Ramos (cell line): ENCODE data around the gene SLC35F3.
"Not testable (repeated sequence)": the region's sequence is repeated elsewhere in the genome, so short reads cannot be mapped to it uniquely, and the experiment has no call there.

ENCODE experiments used
- in situ Hi-C: fragments of 300-500 bp; cut with MboI; formaldehyde crosslinking; loops from one replicate; pipeline ENCODE4 v1.14.3; 2022; ENCODE audit warnings: low sequenced_read_pairs; ENCODE audit not compliant: unreplicated experiment

SLC35F3 gene

DNA sequence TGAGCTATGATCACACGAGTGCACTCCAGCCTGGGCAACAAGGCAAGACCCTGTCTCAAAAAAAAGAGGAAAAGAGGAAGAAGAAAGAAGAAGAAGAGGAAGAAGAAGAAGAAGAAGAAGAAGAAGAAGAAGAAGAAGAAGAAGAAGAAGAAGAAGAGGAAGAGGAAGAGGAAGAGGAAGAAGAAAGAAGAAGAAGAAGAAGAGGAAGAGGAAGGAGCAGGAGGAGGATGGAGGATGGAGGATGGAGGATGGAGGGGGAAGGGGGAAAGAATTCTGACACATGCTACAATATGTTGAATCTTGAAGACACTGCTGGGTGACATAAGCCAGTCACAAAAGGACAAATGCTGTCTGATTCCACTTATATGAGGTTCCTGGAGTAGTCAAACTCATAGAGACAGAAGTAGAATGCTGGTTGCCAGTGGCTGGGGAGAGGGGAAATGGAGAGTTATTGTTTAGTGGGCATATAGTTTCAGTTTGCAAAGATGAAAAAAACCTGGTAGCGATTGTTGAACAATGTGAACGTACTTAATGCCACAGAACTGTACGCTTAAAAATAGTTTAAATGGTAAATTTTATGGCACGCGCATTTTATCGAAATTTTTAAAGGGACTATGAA is 421.5 kb downstream of the SLC35F3 start:
- in situ Hi-C loops, result no loop called here

DNA sequence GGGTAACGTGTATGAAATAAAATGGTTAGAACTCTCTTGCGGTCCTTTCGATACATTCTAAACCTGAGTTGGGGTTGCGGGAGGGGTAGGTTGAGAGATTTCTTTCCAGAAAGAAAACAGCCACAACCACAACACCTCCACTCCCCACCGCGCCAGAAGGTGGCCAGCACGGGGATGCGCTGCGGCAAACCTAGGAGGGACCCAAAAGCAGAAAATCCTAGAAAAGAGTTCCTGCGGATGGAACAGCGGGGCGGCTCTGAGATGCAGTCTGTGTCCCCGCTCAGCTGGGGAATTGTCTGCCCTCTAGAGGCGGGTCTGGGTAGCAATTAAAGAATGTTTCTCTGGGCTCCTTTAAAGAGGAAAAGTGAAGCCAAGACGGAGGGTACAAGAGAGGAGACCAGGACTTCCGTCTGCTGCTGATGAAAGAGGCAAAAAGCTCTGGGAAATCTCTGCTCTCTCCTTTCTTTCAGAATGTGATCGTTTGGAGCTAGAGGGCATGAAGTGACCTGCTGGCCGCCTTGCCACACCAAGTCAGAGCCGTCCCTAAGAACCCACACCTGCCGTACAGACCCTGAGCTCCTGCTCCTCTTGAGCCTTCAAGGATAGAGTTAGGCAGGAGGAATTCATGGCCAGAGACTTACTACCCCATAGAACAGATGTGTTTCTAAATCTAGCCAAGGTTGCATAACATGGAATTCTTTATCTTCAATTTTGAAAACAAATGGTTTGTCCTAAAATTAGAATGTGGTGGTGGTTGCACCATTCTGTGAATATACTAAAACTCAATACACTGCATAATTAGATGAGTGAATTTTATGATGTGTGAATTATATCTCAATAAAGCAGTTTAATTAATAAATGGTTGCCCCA is 422.3 kb downstream of the SLC35F3 start:
- in situ Hi-C loops, result no loop called here

- in situ Hi-C loops, result no loop called here
Measured at GRCh38 chr1:234327577-234328164, 423.2 kb downstream of the SLC35F3 start.

DNA sequence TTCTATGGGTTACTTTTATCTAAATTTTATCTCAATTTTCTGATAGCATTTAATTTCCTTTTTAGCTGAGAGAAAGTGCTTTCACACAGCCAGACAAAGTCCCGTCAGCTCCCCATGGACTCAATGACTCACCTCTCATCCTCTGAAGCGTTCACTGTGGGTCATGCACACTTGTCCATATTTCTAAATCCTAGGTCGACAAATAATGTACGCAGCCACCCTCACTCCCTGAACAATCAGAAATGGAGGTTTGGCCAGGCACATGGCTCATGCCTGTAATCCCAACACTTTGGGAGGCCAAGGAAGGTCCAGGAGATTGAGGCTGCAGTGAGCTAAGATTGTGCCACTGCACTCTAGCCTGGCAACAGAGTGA is 426.4 kb downstream of the SLC35F3 start:
- in situ Hi-C loops, result no loop called here

- in situ Hi-C loops, result no loop called here
Measured at GRCh38 chr1:234331507-234331906, 427.0 kb downstream of the SLC35F3 start.

DNA sequence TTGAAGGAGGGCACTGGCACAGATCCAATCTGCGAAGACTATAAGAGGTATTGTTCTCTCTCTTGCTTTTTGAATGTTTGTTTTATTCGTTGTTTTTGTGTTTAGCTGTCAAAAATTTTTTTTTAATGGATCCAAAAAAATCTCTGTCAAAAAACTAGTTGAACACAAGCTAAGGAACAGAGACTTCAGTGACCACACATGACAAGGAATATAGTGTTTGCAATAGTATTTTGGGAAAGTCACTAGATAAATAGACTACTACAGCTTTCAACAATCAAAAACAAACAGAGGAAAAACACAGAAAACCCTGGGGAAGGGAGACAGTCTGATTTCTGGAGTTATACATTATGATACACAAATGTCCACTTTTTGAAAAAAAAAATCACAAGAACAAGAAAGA is 431.9 kb downstream of the SLC35F3 start:
- in situ Hi-C loops, result no loop called here

DNA sequence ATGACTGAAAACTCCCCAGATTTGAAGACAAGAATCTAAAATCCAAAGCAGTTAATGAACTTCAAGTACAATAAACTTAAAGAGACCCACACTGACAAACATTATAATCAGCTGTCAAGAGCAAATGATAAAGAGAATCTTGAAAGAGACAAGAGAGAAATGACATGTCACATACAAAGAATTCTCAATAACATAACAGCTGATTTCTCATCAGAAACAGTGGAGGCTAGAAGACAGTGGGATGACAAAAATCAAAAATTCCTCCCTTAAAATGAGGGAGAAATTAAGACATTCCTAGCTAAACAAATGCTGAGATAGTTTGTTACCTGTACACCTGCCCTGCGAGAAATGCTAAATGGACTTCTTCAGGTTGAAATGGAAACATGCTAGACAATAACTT is 432.8 kb downstream of the SLC35F3 start:
- in situ Hi-C loops, result no loop called here

DNA sequence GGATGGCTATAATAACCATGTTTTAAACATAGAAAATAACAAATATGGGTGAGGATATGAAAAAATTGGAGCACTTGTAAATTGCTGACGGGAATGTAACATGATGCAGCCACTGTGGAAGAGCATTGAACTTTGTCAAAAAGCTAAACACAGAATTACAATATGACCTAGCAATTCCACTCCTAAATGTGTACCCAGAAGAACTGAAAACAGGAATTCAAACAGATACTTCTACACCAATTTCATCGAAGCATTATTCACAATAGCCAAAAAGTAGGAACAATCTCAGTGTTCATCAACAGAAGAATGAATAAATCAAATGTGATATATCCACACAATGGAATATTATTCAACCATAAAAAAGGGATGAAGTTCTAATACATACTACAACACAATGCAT is 436.1 kb downstream of the SLC35F3 start:
- in situ Hi-C loops, result no loop called here

GRCh38 chr1:234342774-234343173 is 438.3 kb downstream of the SLC35F3 start:
- in situ Hi-C loops, result no loop called here

DNA sequence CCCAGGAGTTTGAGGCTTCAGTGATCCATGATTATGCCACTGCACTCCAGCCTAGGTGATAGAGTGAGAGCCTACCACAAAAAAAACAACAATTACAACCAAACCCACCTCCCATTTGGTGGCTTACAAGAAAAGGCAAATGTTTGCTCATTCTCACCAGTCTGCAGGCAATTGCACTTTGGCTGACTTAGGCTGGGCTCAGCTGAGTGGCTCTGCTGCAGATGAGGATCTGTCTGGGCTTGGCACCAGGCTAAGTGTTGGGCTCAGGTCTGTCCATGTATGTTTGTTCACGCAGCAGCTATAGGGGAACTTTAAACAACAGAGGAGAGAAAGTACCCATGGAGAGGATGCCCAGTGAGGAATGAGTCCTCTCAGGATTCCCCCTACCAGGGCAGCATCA is 440.8 kb downstream of the SLC35F3 start:
- in situ Hi-C loops, result no loop called here

- in situ Hi-C loops, result no loop called here
Measured at GRCh38 chr1:234348964-234349363, 444.5 kb downstream of the SLC35F3 start.

- in situ Hi-C loops, result no loop called here
Measured at GRCh38 chr1:234355782-234356510, 451.5 kb downstream of the SLC35F3 start.

- in situ Hi-C loops, result not testable (repeated sequence)
Measured at GRCh38 chr1:234356615-234357269, 452.3 kb downstream of the SLC35F3 start.

GRCh38 chr1:234357831-234358230 is 453.4 kb downstream of the SLC35F3 start:
- in situ Hi-C loops, result no loop called here

- in situ Hi-C loops, result no loop called here
Measured at GRCh38 chr1:234361102-234361603, 456.7 kb downstream of the SLC35F3 start.

DNA sequence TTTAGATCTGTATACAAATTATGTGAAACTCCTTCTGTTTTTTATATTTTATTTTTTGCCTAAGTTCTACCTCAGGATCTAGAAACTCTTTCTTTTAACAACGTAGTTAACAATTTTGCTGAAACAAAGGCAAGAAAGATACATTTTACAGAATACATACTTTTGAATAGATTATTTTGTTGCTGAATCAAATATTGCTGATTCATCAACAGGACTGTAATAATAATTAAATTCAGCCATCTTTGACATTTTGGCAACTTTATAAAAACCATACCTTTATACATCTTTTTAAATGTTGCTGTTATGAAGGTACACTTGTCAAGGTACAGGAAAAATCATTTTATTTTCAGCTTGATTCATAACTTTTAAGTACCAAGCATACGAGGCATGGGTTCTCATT is 458.1 kb downstream of the SLC35F3 start:
- in situ Hi-C loops, result no loop called here

GRCh38 chr1:234368320-234369032 is 464.0 kb downstream of the SLC35F3 start:
- in situ Hi-C loops, result no loop called here

DNA sequence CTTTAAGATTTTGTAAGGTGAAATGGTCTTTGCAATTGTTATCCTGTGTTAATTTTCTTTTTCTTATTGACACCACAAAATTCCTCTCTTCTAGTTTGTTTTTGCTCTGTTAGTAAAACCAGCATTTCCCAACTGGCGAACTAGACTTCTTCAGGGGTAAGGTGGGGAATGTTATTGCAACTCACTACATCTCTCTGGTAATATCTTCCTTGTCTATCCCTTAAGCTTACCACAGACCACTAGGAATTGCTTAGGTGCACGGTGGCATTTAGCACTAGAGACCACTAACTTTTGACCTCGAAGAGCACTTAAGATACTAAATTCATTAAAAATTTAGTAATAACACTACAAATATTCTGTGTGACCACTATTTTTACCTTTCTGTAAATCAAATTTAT is 464.6 kb downstream of the SLC35F3 start:
- in situ Hi-C loops, result no loop called here

DNA sequence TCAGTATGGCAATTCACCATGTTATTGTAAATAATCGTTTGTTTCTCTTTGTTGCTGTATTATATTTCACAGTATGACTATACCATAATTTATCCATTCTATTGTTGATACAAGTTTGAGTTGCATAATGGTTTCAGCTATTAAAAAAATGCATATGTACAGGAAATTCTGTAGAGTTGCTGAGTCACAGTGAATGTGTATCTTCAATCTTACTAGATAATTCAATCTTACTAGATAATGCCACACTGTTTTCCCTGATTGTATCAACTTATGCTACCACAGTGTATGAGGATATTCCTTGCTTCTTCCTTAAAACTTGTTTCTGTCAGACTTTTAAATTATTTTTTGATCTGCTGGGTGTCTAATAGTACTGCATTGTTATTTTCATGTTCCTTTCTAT is 465.3 kb downstream of the SLC35F3 start:
- in situ Hi-C loops, result no loop called here

- in situ Hi-C loops, result no loop called here
Measured at GRCh38 chr1:234371414-234371813, 466.9 kb downstream of the SLC35F3 start.
